GM23338 (cell line): Measurements from ENCODE around the gene AEBP2. TPM values are rescaled to one million over a fixed set of nuclear protein-coding genes. Genes with fewer than 3 reads are reported as not detected.
A peak's percentile ranks its signal among the peaks of the same experiment; 100 is the strongest.

ENCODE experiments used
- ATAC-seq: fragments of 200-7000 bp; cut with Tn5 transposase; 3 replicates; pipeline ENCODE4 v1.9.1; 2020
- DNase-seq: peaks from one replicate; pipeline ENCODE4 v3.0.0-alpha.2; 2015; ENCODE audit warnings: low spot score
- H2AFZ ChIP-seq: fragments of 200-600 bp; sonication (generic); 2 replicates; pipeline ENCODE4 v1.8.0; 2016; ENCODE audit warnings: antibody characterized with exemption, mild to moderate bottlenecking, moderate library complexity
- H3F3A ChIP-seq: fragments of 200-600 bp; sonication (generic); replicated peaks from 2 replicates; pipeline ENCODE4 v1.8.0; 2017; ENCODE audit warnings: antibody characterized with exemption, mixed run types, low read depth
- H3K27ac ChIP-seq: fragments of 200-600 bp; sonication (generic); 2 replicates; pipeline ENCODE4 v1.6.1; 2016; ENCODE audit warnings: low read depth
- H3K27me3 ChIP-seq: fragments of 200-600 bp; sonication (generic); 2 replicates; pipeline ENCODE4 v1.8.0; 2016; ENCODE audit warnings: mild to moderate bottlenecking, mixed run types, moderate library complexity; ENCODE audit not compliant: insufficient read depth
- H3K36me3 ChIP-seq: fragments of 200-600 bp; sonication (generic); 2 replicates; pipeline ENCODE4 v1.8.0; 2016; ENCODE audit warnings: mild to moderate bottlenecking; ENCODE audit not compliant: insufficient read depth
- H3K4me1 ChIP-seq: fragments of 200-600 bp; sonication (generic); 2 replicates; pipeline ENCODE4 v1.8.0; 2016; ENCODE audit warnings: mild to moderate bottlenecking, moderate library complexity; ENCODE audit not compliant: insufficient read depth
- H3K4me2 ChIP-seq: fragments of 200-600 bp; sonication (generic); 2 replicates; pipeline ENCODE4 v1.7.1; 2017; ENCODE audit warnings: mixed run types
- H3K4me3 ChIP-seq: fragments of 200-600 bp; sonication (generic); 2 replicates; pipeline ENCODE4 v1.6.1; 2016; ENCODE audit warnings: mixed run types
- H3K79me2 ChIP-seq: fragments of 200-600 bp; sonication (generic); replicated peaks from 2 replicates; pipeline ENCODE4 v1.8.0; 2017; ENCODE audit warnings: mild to moderate bottlenecking; ENCODE audit not compliant: insufficient read depth
- H3K9me2 ChIP-seq: fragments of 200-600 bp; sonication (generic); 2 replicates; pipeline ENCODE4 v1.8.0; 2017; ENCODE audit not compliant: insufficient read depth
- H4K20me1 ChIP-seq: fragments of 200-600 bp; sonication (generic); replicated peaks from 2 replicates; pipeline ENCODE4 v1.8.0; 2017; ENCODE audit warnings: mild to moderate bottlenecking; ENCODE audit not compliant: insufficient read depth
- H3K27ac Mint-ChIP-seq: 2 replicates; pipeline ENCODE4 v1.8.0; 2020; ENCODE audit warnings: inconsistent platforms, mild to moderate bottlenecking, moderate library complexity, mixed read lengths
- H3K27me3 Mint-ChIP-seq: 3 replicates; pipeline ENCODE4 v1.8.0; 2022; ENCODE audit warnings: low read depth, mild to moderate bottlenecking, moderate library complexity, mixed read lengths, inconsistent platforms; ENCODE audit not compliant: insufficient read depth, poor library complexity
- H3K36me3 Mint-ChIP-seq: 3 replicates; pipeline ENCODE4 v1.8.0; 2021; ENCODE audit warnings: low read depth, mild to moderate bottlenecking, inconsistent platforms, moderate library complexity, mixed read lengths
- H3K4me1 Mint-ChIP-seq: 3 replicates; pipeline ENCODE4 v1.8.0; 2020; ENCODE audit warnings: mild to moderate bottlenecking, inconsistent platforms, mixed read lengths
- H3K4me3 Mint-ChIP-seq: 3 replicates; pipeline ENCODE4 v1.8.0; 2021; ENCODE audit warnings: moderate library complexity, mild to moderate bottlenecking, inconsistent platforms, mixed read lengths
- H3K9me3 Mint-ChIP-seq: 3 replicates; pipeline ENCODE4 v1.8.0; 2020; ENCODE audit warnings: moderate library complexity, mild to moderate bottlenecking, inconsistent platforms, mixed read lengths
- CREB1 ChIP-seq: fragments of 250-450 bp; sonication (Bioruptor Pico); IDR thresholded peaks from 2 replicates; pipeline ENCODE4 v1.5.0; 2020; ENCODE audit warnings: low read depth, mild to moderate bottlenecking, moderate library complexity
- POLR2AphosphoS5 ChIP-seq: IDR thresholded peaks from 2 replicates; pipeline ENCODE4 v1.6.1; 2016; ENCODE audit warnings: antibody characterized with exemption, low read depth
- STAT1 ChIP-seq: IDR thresholded peaks from one replicate; pipeline ENCODE4 v1.6.1; 2016; ENCODE audit warnings: antibody characterized with exemption; ENCODE audit not compliant: unreplicated experiment
- ZNF114 ChIP-seq: fragments of 250-450 bp; sonication (Bioruptor Pico); IDR thresholded peaks from 2 replicates; pipeline ENCODE4 v1.5.0; 2020; ENCODE audit warnings: mild to moderate bottlenecking, moderate library complexity
- long read RNA-seq: library from polyadenylated mRNA; unstranded; transcript quantifications from one replicate; pipeline ENCODE4 v2.0.0, GENCODE V29; 2020; ENCODE audit not compliant: unreplicated experiment
- polyA plus RNA-seq: library from polyadenylated mRNA; unstranded; fragments of >200 nt; fragmentation: Nextera tagmentation; extraction: Ambion mirVana; gene quantifications from 2 replicates; pipeline ENCODE4 v1.2.1, GENCODE V29; 2016
- total RNA-seq: library from RNA; depleted of rRNA; stranded (reverse); fragments of >200 nt; shearing (Covaris generic); gene quantifications from 2 replicates; pipeline ENCODE4 v1.2.3, GENCODE V29; 2014; rRNA removed
- TF ChIP-seq, protein P1 (sequence below): IDR thresholded peaks from 2 replicates; pipeline ENCODE4 v1.6.1; 2016; ENCODE audit warnings: antibody characterized with exemption
- TF ChIP-seq, protein P2 (sequence below): IDR thresholded peaks from one replicate; pipeline ENCODE4 v1.6.1; 2018; ENCODE audit warnings: antibody characterized with exemption; ENCODE audit not compliant: unreplicated experiment

Gene AEBP2, protein sequence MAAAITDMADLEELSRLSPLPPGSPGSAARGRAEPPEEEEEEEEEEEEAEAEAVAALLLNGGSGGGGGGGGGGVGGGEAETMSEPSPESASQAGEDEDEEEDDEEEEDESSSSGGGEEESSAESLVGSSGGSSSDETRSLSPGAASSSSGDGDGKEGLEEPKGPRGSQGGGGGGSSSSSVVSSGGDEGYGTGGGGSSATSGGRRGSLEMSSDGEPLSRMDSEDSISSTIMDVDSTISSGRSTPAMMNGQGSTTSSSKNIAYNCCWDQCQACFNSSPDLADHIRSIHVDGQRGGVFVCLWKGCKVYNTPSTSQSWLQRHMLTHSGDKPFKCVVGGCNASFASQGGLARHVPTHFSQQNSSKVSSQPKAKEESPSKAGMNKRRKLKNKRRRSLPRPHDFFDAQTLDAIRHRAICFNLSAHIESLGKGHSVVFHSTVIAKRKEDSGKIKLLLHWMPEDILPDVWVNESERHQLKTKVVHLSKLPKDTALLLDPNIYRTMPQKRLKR
- total RNA-seq: 48.1 and 48.9 TPM in 2 replicates
- 37.1 and 39.3 TPM in 2 replicates for polyA plus RNA-seq
- long read RNA-seq, partial matches to known transcripts: 1 of 12 reads
- long read RNA-seq, other reads (novel, unspliced or antisense): 11 of 12 reads

DNA sequence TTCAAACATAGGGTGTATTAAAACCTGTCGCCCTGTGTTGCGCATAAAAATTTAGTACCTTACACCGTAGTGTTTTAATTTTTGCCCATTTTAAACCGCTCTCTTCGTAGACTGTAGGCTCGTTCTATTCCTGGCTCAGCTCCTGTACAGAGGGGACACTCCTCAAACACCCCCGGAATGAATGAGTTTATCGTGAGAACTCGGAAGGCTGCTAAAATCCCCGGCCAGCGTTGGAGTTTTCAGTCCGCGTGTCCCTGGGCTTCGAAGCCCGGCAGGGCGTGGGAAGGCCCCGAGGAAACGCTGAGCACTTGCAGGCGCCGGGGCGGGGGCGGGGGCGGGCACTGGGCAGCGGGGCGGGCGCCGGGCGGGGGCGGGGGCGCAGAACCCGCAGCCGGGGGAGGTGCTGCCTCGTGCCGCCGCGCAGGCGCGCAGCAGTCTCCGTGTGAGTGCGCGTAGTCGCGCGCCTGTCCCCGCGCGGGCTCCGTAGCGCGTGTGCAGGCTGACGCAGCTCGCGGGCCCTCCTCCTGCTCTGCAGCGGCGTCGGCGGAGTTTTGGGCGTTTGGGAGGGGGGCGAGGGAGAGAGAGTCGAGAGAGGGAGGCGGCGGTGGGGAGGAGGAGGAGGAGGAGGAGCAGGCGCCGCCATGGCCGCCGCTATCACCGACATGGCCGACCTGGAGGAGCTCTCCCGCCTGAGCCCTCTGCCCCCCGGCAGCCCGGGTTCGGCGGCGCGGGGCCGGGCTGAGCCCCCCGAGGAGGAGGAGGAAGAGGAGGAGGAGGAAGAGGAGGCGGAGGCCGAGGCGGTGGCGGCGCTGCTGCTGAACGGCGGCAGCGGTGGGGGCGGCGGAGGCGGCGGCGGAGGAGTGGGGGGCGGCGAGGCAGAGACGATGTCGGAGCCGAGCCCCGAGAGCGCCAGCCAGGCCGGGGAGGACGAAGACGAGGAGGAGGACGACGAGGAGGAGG, at the start of gene AEBP2:
Gene AEBP2 (plus strand): TSS at position 434 of the 960 bp plus-strand sequence. CDS start 208 bp downstream, at position 642.
- H3K27ac ChIP-seq: peak within 1 kb of the TSS; percentile 85
- Mint-ChIP-seq H3K9me3 (peaks cover 9% of the 10 kb centered on the region), H3K36me3 (peaks cover 53% of the 10 kb centered on the region), H3K27ac (peak within 1 kb of the TSS; percentile 95), H3K4me3 (peak within 1 kb of the TSS; percentile 95), H3K27me3 (peaks cover 11% of the 10 kb centered on the region), H3K4me1 (peaks cover 47% of the 10 kb centered on the region)
- H3K4me1 ChIP-seq: peaks cover 49% of the 10 kb centered on the region
- no peaks in the 10 kb centered on the region for H3K36me3 ChIP-seq
- H3K4me2 ChIP-seq: peak within 1 kb of the TSS; percentile 82
- no peak within 1 kb of the TSS for H2AFZ ChIP-seq
- no peaks in the 10 kb centered on the region for H3K27me3 ChIP-seq
- no peaks in the 10 kb centered on the region for H3F3A ChIP-seq
- peak within 1 kb of the TSS; percentile 73 for H3K4me3 ChIP-seq
- no peaks in the 10 kb centered on the region; the same call in 1 of the 2 replicates for H3K9me2 ChIP-seq
- H4K20me1 ChIP-seq: peaks cover 32% of the 10 kb centered on the region
- DNase-seq (peak; percentile 85), ATAC-seq (peak; percentile 74)
- peaks cover 48% of the 10 kb centered on the region for H3K79me2 ChIP-seq
- TF ChIP-seq, protein P1, sequence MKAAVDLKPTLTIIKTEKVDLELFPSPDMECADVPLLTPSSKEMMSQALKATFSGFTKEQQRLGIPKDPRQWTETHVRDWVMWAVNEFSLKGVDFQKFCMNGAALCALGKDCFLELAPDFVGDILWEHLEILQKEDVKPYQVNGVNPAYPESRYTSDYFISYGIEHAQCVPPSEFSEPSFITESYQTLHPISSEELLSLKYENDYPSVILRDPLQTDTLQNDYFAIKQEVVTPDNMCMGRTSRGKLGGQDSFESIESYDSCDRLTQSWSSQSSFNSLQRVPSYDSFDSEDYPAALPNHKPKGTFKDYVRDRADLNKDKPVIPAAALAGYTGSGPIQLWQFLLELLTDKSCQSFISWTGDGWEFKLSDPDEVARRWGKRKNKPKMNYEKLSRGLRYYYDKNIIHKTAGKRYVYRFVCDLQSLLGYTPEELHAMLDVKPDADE: no peak; the same call in 1 of the 2 replicates
- TF ChIP-seq ZNF114 (CRISPR knock-in tag) (no peak), CREB1 (CRISPR knock-in tag) (peak; percentile 80), STAT1 (no peak), POLR2AphosphoS5 (peak; percentile 90)
- TF ChIP-seq, protein P2, sequence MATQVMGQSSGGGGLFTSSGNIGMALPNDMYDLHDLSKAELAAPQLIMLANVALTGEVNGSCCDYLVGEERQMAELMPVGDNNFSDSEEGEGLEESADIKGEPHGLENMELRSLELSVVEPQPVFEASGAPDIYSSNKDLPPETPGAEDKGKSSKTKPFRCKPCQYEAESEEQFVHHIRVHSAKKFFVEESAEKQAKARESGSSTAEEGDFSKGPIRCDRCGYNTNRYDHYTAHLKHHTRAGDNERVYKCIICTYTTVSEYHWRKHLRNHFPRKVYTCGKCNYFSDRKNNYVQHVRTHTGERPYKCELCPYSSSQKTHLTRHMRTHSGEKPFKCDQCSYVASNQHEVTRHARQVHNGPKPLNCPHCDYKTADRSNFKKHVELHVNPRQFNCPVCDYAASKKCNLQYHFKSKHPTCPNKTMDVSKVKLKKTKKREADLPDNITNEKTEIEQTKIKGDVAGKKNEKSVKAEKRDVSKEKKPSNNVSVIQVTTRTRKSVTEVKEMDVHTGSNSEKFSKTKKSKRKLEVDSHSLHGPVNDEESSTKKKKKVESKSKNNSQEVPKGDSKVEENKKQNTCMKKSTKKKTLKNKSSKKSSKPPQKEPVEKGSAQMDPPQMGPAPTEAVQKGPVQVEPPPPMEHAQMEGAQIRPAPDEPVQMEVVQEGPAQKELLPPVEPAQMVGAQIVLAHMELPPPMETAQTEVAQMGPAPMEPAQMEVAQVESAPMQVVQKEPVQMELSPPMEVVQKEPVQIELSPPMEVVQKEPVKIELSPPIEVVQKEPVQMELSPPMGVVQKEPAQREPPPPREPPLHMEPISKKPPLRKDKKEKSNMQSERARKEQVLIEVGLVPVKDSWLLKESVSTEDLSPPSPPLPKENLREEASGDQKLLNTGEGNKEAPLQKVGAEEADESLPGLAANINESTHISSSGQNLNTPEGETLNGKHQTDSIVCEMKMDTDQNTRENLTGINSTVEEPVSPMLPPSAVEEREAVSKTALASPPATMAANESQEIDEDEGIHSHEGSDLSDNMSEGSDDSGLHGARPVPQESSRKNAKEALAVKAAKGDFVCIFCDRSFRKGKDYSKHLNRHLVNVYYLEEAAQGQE: peak; percentile 30
